Lung (tissue), 12 donors: ENCODE measurements around the gene ZNF23. TPM values are rescaled to one million over a fixed set of nuclear protein-coding genes. Genes with fewer than 3 reads are reported as not detected.

Experiments used
- ATAC-seq: fragments of 200-7000 bp; cut with Tn5 transposase; one replicate; pipeline ENCODE4 v1.9.1; 2020; ENCODE audit warnings: moderate number of reproducible peaks; ENCODE audit not compliant: insufficient read depth, low FRiP score
- DNase-seq, 3 donors: peaks; one replicate each; pipeline ENCODE4 v3.0.0-alpha.2; 2013 to 2017
- H3K27ac ChIP-seq, 2 donors: one replicate each; pipeline ENCODE4 v1.5.1; 2013; ENCODE audit warnings: mild to moderate bottlenecking in 2 of 2, moderate library complexity in 2 of 2, control low read depth in 1 of 2, inconsistent platforms in 1 of 2, low read depth in 1 of 2, low read length in 1 of 2
- H3K27me3 ChIP-seq, 3 donors: one replicate each; pipeline ENCODE4 v1.5.1; 2013; ENCODE audit warnings: low read length in 2 of 3; ENCODE audit not compliant: control insufficient read depth in 3 of 3, insufficient read depth in 3 of 3
- H3K36me3 ChIP-seq, 4 donors: one replicate each; pipeline ENCODE4 v1.5.1; 2013; ENCODE audit warnings: low read length in 4 of 4, mild to moderate bottlenecking in 1 of 4, moderate library complexity in 1 of 4; ENCODE audit not compliant: control insufficient read depth in 4 of 4, insufficient read depth in 4 of 4
- H3K4me1 ChIP-seq, 5 donors: one replicate each; pipeline ENCODE4 v1.5.1; 2013; ENCODE audit warnings: low read length in 5 of 5, mild to moderate bottlenecking in 2 of 5, moderate library complexity in 1 of 5; ENCODE audit not compliant: control insufficient read depth in 5 of 5, insufficient read depth in 5 of 5
- H3K4me3 ChIP-seq: one replicate; pipeline ENCODE4 v1.5.1; 2013; ENCODE audit warnings: mild to moderate bottlenecking, control low read depth, moderate library complexity
- H3K9ac ChIP-seq, 2 donors: one replicate each; pipeline ENCODE4 v1.5.1; 2013; ENCODE audit warnings: low read length in 2 of 2, control low read depth in 1 of 2; ENCODE audit not compliant: insufficient read depth in 1 of 2
- H3K9me3 ChIP-seq, 4 donors: one replicate each; pipeline ENCODE4 v1.5.1; 2013; ENCODE audit warnings: low read length in 3 of 4, mild to moderate bottlenecking in 1 of 4, moderate library complexity in 1 of 4; ENCODE audit not compliant: control insufficient read depth in 4 of 4, insufficient read depth in 3 of 4
- CTCF ChIP-seq: IDR thresholded peaks from 2 replicates; pipeline ENCODE4 v1.5.1; 2012; ENCODE audit warnings: mild to moderate bottlenecking; ENCODE audit errors: control extremely low read depth, extremely low read depth
- WGBS, 2 donors: extraction: QIAGEN DNeasy Blood & Tissue Kit; methylation state at CpG; one replicate each; pipeline ENCODE4 v1.1.7; 2013; 5-methylcytosine and 5-hydroxymethylcytosine counted together
- polyA plus RNA-seq, 2 donors: library from polyadenylated mRNA; stranded (reverse); fragments of 200-250 nt; gene quantifications; one replicate each; pipeline ENCODE4 v1.2.1, GENCODE V29; 2013
- total RNA-seq, 2 donors: library from RNA; depleted of rRNA in 1 of 2; stranded (reverse); fragments of >200 nt in 1 of 2; gene quantifications; one replicate each; pipeline ENCODE4 v1.2.1, GENCODE V29; 2014 to 2021
- donor health status: control.
- donor health status: control.
- donor health status: Bipolar disorder and iron deficiency.
- donor health status: healthy.
- donor health status: DM: yes; HTN: yes; CAD: no.

ZNF23 gene
- total and polyA plus RNA-seq, 4 donors = 4.9 to 14.5 (median 10.9) TPM

GRCh38 chr16:71448274-71448866 lies 13.7 kb downstream of the ZNF23 start:
- Histone ChIP-seq H3K4me3 (no peak overlapping the region), H3K9me3 (peaks cover 29 to 78% (median 38%) of the 10 kb centered on the region in 4 donors), H3K36me3 (peaks cover 21 to 49% (median 47%) of the 10 kb centered on the region in 4 donors), H3K9ac (no peak overlapping the region), H3K27ac (no peak overlapping the region), H3K27me3 (no peaks in the 10 kb centered on the region), H3K4me1 (no peaks in the 10 kb centered on the region)
- no peak for ATAC-seq
- DNase-seq = no peak
- TF ChIP-seq CTCF = no peak
- WGBS, 2 donors = 97 to 98% methylated on average over 7 of the region's 7 CpGs

- no peak for ATAC-seq
- Histone ChIP-seq H3K27ac (no peak overlapping the region), H3K4me3 (no peak overlapping the region), H3K36me3 (peaks cover 3 to 9% (median 8%) of the 10 kb centered on the region in 4 donors), H3K4me1 (no peaks in the 10 kb centered on the region), H3K9me3 (peaks cover 12 to 51% (median 30%) of the 10 kb centered on the region in 4 donors), H3K27me3 (peaks cover 0 to 8% (median 0%) of the 10 kb centered on the region in 3 donors), H3K9ac (no peak overlapping the region)
- DNase-seq = no peak
- WGBS, 2 donors = 92 to 95% methylated on average over 6 of the region's 6 CpGs
- TF ChIP-seq CTCF = no peak
These were observed 18.3 kb downstream of the ZNF23 start for GRCh38 chr16:71443714-71444113.

GRCh38 chr16:71442051-71442440 lies 20.0 kb downstream of the ZNF23 start, which contains the start of gene TLE7:
TSS of gene TLE7 (minus strand) at chr16:71442054. CDS start at chr16:71433324, 8,730 bp downstream.
- Histone ChIP-seq H3K27ac (no peak within 1 kb of the TSS), H3K36me3 (no peaks in the 10 kb centered on the region), H3K9me3 (peaks cover 3 to 36% (median 21%) of the 10 kb centered on the region in 4 donors), H3K9ac (no peak within 1 kb of the TSS), H3K4me3 (no peak within 1 kb of the TSS), H3K4me1 (no peaks in the 10 kb centered on the region), H3K27me3 (peaks cover 0 to 12% (median 0%) of the 10 kb centered on the region in 3 donors)
- DNase-seq (no peak), ATAC-seq (no peak)
- no peak for TF ChIP-seq CTCF
- 83 to 89% methylated on average over 13 of the region's 13 CpGs for WGBS, 2 donors
